HCT116 (cell line): ENCODE data around the gene NELFB.

Source experiments
- CTCF ChIP-seq, 3 experiments: fragments of 200-600 bp in 1 of 3; sonication (generic) in 1 of 3; IDR thresholded peaks in 2 of 3; conservative IDR thresholded peaks in 1 of 3; 2 replicates each; pipeline ENCODE4 v1.5.1; 2012 to 2017; ENCODE audit warnings: low read depth in 2 of 3, low read length in 2 of 3, antibody characterized with exemption in 1 of 3, borderline replicate concordance in 1 of 3, control low read depth in 1 of 3, mild to moderate bottlenecking in 1 of 3, mixed read lengths in 1 of 3, mixed run types in 1 of 3, moderate library complexity in 1 of 3; ENCODE audit not compliant: insufficient read depth in 1 of 3
- EZH2 ChIP-seq: fragments of 200-600 bp; sonication (generic); IDR thresholded peaks from 2 replicates; pipeline ENCODE4 v1.6.1; 2017; ENCODE audit warnings: antibody characterized with exemption, mixed run types
- POLR2A ChIP-seq: IDR thresholded peaks from 2 replicates; pipeline ENCODE4 v1.7.0; 2011; ENCODE audit warnings: borderline replicate concordance; ENCODE audit not compliant: insufficient read depth, insufficient read length; ENCODE audit errors: extremely low read depth

- TF ChIP-seq CTCF (IDR thresholded peaks at IDR 0.05 in 2 of 3, conservative IDR thresholded peaks at IDR 0.05 in 1 of 3; ENCODE audit: borderline replicate concordance in 1 of 3, insufficient read depth in 1 of 3, low read depth in 2 of 3, low read length in 2 of 3), result no peak
- no peak for TF ChIP-seq EZH2
- TF ChIP-seq POLR2A, result no peak
Observed at GRCh38 chr9:137300567-137301080, 45.5 kb downstream of the NELFB start.
